ENCODE data around the gene TBX10.

GRCh38 chr11:67581469-67581868, 58.1 kb downstream of the TBX10 start:
- no peak for TF ChIP-seq YY1 (IDR thresholded peaks at IDR 0.05; ENCODE audit: insufficient read depth, insufficient read length)
- no peak for TF ChIP-seq SUZ12 (IDR thresholded peaks at IDR 0.05; ENCODE audit: extremely low read depth, insufficient read depth, insufficient read length)
- no peak for TF ChIP-seq ZNF274 (IDR thresholded peaks at IDR 0.05; ENCODE audit: low read depth, low read length)

Measured in NT2/D1 (cell line).